Measurements from ENCODE around the gene PRG3.

The PRG3 gene, protein sequence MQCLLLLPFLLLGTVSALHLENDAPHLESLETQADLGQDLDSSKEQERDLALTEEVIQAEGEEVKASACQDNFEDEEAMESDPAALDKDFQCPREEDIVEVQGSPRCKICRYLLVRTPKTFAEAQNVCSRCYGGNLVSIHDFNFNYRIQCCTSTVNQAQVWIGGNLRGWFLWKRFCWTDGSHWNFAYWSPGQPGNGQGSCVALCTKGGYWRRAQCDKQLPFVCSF

DNA sequence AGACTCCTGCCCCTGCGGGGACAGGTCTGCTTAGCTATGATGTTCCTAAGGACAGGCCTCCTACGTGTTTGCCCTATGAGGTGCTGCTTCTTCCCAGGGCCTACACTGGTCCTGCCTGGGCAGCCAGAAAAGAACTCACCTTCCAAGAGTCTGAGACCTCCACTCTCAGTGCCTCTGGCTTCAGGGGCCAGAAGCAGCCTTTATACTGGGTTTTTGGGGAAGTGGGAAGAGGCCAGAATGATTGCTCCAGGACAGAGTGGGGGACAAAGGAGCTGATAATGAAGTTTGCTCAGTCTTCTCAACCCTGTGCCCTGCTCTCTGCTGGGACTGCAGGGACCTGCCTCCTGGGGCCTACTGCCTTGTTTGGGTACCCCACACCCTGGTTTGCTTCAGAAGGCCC is at the start of gene PRG3:
Gene PRG3, minus strand, starts transcription at position 176 of the 400 bp plus-strand sequence. CDS start 442 bp downstream, outside the sequence.
- DNase-seq (ENCODE audit: low spot score), result no peak

DNA sequence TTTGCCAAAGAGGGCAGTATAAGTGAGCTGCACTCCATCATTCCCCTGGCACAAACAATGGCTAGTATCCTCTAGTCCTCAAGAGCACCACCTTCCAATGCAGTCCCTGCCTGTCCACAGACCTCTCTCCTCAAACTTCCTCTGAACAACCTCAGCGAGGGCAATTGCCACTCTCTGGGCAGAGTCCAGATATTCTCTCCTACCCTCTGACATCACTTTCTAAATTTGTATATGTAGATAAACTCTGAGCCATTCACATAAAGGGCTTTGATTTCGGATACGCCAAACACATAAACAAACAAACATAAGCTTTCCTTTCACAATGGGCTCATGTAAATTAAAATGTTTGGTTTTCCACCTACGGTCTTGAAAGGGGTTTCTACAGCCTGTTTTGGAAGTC is 49.0 kb upstream of the PRG3 start:
- no peak for DNase-seq (ENCODE audit: low spot score)

DNA sequence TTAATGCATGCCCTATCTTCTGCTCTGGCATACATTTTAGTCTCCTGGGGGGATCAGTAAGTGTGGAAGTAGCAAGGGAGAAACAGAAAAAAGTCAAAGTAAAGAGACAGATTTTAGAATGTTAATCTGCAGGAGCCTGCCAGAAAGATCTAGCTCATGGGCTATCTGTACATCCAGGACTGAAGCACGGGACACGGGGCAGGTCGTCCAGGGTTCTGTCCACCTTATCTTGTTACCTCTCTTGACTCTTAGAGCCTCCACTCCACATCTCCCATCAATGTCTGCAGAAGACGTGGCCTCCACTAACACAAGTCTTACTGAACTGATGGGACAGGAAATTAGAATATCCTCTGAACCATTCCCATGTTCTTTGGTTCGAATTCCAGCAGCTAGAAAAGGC is 47.7 kb upstream of the PRG3 start:
- no peak for DNase-seq (ENCODE audit: low spot score)

DNA sequence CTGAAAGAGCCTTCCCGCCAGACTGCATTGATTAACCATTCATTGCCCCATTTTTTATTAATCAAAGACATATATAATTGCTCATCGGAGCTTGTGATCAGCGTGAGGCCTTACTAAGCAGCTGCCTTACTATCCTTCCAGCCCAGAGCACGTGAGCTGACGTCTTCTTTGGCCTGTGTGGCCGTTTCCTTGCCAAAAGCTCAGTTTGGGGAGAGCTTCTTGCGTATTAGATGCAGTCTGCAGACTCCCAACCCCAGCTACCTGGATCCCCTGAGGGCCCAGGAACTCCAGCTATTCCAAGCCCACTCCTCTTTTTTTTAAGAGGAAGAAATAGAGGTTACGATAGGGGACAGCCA is 46.8 kb upstream of the PRG3 start:
- no peak for DNase-seq (ENCODE audit: low spot score)

DNA sequence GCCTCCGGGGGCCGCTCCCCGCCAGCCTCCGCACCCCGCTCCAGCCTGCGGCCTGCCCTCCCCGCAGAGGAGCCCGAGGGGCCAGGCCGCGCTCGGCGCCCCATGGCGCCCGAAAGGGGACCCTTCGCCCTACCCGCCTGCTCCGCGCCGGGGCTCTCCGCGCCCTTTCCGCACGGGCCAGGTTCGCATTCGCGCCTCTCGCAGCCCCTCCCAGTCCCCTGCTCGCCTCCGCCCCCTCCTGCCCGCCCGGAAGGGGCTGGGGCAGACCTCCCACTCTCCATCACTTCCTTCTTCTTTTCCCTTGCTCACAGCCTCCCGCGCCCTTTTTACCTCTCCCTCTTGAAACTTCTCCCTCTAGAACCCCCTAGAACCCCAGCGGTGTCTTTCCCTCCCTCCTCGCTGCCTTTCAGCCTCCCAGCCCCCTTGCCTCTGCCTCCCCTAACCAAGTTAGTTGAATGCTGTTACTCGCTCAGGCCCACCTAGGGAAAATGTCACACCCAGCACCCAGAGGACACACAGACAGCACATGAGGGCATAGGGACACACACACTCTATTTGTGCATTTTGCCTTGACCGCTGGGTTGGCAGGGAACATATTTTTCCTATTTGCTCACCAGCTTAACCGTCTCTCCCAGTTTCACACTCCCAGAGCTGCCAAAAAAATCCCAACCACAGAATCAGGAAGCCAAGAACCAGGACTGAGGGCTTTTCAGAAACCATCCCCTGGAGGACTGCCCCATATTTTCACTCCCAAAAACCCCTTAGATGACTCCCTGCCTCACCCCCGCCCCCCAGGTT is 46.2 kb upstream of the PRG3 start, which contains the start of gene SLC43A3:
Gene SLC43A3, minus strand, starts transcription at position 193 of the 798 bp plus-strand sequence. CDS start 949 bp downstream, outside the sequence.
- no peak for DNase-seq (ENCODE audit: low spot score)

DNA sequence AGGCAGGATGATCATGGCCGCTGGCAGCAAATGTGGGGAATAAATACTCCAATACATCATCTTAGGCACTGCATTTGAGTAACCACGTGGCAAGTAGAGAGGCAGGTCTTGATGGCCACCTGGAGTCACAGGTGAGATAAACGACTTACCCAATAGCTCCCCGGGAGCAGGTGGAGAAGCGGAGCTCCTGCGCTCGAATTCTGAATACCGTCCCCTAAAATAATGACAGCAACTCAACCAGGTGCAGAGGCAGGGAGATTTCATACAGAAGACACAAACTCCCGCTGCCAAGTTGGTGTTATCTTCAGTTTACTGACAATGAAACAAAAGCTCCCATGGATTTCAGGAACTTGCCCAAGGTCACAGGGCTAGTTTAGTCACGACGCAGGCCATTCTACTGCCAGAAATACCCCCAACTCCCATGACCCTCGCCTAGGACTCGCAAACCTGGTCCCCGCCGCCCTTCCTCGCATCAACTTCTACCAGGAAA is 45.5 kb upstream of the PRG3 start:
- no peak for DNase-seq (ENCODE audit: low spot score)

DNA sequence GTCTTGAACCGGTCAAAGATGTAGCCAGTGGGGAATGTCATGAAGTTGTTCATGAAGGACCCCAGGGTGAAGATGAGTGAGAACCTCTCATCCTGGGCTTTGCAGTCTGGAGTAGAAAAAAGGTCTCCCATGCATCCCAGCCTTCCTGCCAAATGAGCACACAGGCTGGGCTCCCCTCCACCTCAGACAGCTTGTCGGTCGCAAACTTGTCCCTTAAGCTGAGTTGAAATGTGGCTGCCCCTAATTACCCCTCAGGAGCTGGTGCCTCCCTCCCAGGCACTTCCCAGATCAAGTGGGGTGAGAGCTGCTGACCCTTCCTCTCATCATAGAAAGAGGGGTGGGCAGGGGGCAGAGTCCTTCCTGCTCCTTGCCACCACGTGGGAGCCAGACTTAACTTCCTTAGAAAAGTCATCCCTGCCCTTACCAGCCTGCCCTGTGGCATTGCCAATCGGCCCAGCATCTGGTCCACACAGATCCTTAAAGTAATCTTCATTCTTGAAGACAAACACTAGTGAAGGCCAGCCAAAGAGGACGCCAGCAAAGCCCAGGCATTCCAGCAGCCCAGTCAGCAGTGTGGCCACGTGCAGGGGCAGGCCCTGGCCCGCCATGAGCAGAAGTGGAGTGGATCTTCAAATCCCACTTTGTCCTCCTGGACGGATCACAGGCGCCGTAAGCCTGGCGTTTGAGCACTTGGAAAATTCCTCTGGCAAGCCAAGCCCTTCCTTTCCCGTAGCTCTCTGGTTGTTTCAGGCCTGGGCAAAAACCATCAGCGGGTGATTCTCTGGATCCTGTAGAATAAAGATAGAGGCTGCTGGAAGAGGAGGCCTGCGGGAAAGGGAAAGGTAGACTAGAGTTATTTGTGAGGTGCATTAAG is 44.9 kb upstream of the PRG3 start:
- DNase-seq (ENCODE audit: low spot score), result no peak

DNA sequence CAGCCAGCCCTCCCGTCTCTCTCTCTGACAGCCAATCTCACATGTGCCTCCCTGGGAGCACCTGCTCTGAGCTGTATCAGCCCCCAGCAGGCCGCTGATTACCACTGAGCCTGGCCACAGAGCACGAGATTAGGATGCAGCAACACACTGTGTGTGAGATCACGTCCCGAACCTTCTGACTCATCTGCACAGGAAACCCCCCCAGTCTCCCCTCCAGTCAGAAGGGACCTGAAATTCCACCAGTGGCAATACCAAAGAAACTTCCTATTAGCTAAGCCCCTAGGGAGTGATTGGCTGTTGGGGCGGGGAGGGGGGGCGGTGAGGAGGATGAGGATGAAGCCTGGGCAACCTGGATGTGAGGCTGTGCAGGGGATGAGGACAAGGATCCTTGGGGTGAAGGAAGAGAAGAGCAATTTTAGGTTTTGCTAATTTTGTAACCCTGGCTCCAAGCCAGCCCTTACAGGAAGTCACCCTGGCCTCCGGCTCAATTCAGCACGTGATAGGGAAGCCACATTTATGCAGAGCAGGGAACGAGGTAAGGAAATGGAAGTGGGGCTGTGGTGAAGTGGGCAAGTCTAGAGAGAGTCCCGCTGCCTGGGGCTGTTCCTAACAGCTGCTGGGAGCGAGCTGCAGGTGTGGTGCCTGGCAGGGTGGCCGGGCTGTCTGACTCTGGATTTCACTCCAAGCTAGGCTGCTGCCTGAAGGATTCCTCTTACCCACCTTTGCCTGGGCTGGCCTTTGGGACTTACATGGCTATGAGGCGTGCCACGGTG is 44.0 kb upstream of the PRG3 start:
- no peak for DNase-seq (ENCODE audit: low spot score)

DNA sequence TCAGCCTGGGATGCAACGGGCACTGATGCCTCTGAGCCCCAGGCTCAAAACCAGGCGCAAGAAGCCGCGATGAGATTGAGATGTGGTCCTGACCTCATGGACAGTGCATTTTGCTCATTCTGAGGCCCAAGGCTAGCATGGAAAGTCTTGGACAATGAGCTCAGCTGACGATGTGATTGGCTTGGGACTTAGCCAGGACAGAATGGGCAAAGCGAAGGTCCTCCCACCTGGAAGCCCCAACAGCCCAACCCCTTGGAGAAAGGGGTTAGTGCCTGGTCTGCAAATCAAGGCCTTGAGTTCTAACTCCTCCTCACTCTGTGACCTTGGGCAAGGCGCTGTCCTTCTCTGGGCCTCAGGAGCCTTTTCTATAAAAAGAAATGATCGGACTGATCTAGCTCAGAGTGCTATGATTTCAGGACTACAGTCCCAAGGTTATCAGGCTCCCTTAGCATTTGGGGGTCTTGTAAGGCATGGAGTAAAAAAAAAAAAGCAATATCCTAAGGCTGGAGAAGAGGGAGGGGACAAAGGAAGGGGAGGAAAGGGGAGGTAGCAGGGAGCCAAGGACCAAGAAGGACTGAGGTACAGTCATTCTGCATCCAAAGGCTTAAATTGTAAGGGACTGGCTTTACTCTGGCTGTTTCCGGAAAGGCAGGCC is 43.3 kb upstream of the PRG3 start:
- no peak for DNase-seq (ENCODE audit: low spot score)

DNA sequence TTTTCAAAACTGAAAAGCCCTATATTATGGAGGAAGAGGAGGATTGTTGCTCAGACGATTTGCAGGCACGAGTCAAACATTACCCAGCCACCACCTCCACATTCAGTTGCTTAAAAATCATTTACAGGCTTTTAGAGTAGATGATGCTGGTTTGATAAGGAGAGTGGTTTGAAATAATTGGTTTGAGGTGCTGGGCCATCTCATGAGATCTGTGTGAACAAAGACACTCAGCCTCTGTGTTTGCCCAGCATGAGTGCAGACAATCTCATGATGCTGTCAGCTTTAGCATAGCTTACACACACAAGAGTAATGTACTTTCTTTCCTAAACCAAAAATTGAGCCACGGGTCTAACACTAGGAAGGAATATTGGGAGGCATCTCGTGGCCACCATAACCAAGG is 41.7 kb upstream of the PRG3 start:
- no peak for DNase-seq (ENCODE audit: low spot score)

DNA sequence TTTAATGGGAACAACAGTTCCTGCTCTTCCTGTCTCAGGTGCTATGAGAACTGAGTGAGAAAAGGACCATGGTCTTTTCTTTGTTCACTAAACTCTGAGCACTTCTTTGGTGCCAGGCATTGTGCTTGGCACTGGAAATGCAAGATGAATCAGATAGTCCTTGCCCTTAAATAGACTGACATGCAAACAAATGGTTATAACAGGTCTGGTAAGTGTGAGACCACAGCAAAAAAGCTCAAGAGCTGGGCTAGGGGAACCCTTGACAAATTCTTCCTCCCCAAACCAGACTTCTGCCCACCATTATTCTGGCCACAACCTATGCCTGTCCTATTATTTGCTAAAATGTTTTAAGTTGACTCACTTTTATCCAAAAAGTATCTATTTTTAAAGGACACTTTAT is 40.9 kb upstream of the PRG3 start:
- DNase-seq (ENCODE audit: low spot score), result no peak

DNA sequence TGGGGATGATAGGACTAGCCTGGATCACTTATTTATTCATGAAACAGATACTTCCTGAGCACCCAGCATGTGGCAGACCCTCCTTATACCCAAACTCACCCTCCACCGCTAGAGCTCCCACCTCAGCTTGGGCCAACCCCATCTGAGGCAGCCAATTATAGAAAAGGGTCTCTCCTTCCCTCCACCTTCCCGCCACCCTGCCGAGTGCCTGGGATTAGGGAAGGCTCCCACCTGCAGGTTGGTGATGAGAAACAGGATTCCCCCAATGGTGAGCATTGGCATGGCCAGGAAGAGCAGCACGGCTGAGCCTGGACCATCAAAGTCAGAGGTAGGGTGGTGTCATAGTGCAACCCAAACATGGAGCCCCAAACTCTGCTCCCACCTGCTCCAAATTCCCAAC is 40.1 kb upstream of the PRG3 start:
- DNase-seq (ENCODE audit: low spot score), result no peak

DNA sequence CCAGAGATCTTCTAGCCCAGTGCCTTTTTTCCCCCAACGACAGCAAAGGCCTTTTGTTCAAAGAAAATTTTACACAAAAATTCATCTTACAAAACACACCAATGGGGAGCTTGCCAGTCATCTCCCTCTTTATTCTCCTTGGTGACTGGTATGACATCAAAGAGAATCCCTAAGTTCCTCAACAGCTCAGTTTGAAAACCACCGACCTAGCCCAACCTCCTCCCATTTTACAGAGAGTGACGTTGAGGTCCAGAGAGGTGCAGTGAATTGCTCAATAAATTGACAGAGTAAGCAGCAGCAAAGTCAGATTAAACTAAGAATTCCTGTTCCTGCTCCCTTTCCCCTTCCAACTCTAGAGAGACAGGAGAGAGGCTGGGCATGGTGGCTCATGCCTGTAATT is 38.2 kb upstream of the PRG3 start:
- DNase-seq (ENCODE audit: low spot score), result no peak

DNA sequence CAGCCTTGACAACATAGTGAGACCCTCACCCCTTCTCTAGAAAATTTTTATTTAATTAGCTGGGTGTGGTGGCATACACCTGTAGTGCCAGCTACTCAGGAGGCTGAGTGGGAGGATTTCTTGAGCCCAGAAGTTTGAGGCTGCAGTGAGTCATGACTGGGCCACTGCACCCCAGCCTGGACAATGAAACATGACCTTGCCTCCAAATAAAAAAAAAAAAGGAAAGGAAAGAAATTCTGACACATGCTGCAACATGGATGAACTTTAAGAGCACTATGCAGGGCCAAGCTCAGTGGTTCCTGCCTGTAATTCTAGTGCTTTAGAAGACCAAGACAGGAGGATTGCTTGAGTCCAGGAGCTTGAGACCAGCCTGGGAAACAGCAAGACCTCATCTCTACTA is 37.2 kb upstream of the PRG3 start:
- DNase-seq (ENCODE audit: low spot score), result no peak

DNA sequence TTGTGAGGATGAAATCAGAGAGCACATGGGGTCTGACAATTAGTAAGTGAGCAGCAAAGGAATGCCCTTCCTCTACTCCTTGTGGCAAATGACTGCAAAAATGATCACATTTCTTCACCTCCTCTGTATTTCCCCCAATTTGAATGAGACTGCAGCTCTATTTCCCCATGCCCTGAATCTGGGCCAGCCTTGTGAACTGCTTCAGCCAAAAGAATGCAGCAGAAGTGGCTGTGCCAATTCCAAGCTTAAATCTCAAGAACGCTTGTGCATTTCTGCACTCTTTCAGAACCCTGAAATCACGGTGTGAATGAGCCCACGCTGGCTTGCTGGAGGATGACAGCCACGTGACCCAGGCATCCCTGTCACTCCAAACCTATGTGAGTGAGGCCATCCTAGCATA is 36.1 kb upstream of the PRG3 start:
- DNase-seq (ENCODE audit: low spot score), result no peak

DNA sequence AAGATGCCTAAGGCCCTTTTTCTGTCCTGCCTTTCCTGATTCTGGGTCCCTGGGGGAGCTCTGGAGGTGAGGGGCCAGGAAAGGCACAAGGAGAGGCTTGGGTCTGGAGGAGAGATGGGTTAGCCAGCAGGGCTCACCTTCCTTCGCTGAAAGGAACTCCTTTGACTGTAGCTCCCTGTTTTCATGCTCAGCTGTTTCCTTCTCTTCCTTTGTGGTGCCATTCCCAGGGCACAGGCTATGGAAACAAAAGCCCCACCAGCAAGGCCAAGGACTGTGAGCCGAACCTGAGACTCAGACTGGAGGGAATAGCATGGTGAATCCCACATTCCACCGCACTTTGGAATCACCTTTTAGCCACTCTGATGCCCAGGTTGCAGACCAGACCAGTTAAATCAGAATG is 35.5 kb upstream of the PRG3 start:
- no peak for DNase-seq (ENCODE audit: low spot score)

DNA sequence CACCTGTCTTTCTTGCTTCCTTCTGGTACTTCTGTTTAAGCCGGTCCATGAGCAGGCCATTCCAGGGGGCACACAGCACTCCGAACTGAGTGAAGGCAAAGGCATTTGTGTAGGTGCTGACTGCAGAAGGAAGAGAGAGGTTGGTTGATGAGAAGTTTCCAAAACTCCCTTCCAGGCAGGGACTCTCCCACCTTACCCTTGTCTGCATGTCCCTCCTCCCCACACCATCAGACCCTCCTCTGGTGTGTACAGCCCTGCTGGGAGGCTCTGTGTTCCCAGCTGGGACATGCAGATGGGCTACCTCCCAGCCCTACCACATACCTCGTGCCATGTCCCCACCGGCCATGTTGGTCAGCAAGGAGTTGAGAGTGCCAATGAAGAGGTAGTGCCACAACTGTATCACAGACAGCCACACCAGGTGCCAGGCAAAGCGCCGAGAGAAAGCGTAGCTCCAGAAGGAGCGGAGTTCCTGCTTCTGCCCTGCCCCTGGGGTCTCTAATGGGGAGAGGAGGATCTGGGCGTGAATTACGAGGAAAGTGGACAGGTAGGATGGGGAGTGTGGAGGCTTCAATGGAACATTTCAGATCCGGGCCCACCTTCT is 33.8 kb upstream of the PRG3 start:
- DNase-seq (ENCODE audit: low spot score), result no peak

DNA sequence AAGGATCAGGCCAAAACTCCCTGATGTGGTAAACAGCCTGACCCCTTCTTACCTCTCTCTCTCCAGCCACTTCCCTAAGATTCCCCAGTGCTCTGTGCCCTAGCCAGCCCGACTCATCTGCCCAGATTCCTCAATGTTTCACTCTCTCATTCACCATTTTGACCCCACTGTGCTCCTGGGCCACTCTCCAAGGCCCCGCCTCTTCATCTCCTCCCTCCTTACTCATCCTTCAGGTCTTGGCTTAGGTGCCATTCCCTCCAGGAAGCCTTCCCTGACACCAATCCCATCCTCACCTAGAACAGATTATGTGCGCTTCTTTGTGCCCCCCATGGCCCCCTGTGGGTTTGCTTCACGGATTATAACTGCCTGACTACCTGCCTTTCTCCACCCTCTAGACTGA is 32.7 kb upstream of the PRG3 start:
- DNase-seq (ENCODE audit: low spot score), result no peak

DNA sequence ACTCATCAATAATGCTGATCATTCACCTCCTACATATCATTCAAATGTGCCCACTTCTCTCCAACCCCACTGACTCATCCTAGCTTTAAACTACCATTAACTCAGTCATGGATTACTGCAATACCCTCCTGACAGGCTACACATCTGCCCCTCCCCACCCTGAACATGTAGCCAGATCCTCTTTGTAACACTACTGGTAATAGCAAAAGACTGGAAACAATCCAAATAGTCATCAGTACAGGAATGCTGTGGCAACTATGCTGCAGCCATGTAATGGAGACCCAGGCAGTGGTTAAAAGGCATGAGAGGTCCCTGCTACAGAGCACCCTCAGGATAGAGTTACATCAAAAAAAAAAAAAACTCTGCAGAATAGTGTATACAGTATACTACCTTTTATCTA is 29.3 kb upstream of the PRG3 start:
- DNase-seq (ENCODE audit: low spot score), result no peak

DNA sequence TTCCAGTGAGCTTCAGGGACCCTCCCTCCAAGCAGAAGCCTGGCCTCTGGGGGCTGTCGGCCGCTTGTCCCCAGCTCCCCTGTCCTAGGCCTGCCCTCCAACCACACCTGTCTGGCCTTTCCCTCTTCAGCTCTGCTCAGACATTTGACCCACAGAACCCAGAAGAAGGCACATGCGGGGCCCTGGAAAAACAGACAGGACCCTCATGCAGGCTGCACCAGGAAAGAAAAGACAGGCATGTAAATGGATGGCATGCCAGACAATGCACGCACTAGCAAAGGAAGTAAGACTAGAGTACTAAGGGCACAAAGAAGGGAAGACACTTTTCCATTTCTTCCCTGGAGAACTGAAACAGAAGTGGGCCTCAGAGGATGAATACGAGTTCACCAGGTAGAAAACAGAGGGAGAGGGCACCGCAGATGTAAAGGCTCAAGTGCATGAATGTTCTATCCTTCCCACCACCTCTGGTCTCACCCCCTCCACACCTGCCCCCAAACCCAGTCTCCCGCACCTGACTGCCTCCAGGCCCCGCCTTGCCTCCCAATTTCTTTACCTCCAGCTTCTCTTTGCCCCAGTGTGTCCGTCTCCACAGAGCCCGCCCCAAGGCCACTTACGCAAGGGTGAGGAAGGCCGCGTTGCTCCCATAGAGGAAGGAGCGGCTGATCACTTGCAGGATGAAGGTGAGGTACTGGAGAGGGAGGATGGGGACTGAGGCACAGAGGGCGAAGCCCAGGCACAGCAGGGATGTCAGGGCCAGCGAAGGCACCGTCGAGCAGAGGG is 28.6 kb upstream of the PRG3 start:
- DNase-seq (ENCODE audit: low spot score), result no peak

Data from HuH-7.5 (cell line).